ENCODE results near the gene FAM9A.
"Not testable (repeated sequence)": the region's sequence is repeated elsewhere in the genome, so short reads cannot be mapped to it uniquely, and the experiment has no call there.

The FAM9A gene

GRCh38 chrX:8805046-8805445 lies 3.9 kb upstream of the FAM9A start:
- TF ChIP-seq CREB5 (CRISPR knock-in tag; IDR thresholded peaks at IDR 0.05; ENCODE audit: low read depth), result no peak
- no peak for TF ChIP-seq CSDC2 (CRISPR knock-in tag; IDR thresholded peaks at IDR 0.05)
- no peak for TF ChIP-seq ZFP3 (CRISPR knock-in tag; IDR thresholded peaks at IDR 0.05)
- no peak for TF ChIP-seq ISL1 (CRISPR knock-in tag; IDR thresholded peaks at IDR 0.05)
- ATAC-seq, result no peak

GRCh38 chrX:8803326-8803725 lies 2.1 kb upstream of the FAM9A start:
- TF ChIP-seq ZFP3 (CRISPR knock-in tag; IDR thresholded peaks at IDR 0.05) (no peak), CSRNP3 (CRISPR knock-in tag; IDR thresholded peaks at IDR 0.05) (no peak), ARNTL (CRISPR knock-in tag; IDR thresholded peaks at IDR 0.05; ENCODE audit: borderline replicate concordance, low read depth) (no peak), GLIS3 (CRISPR knock-in tag; IDR thresholded peaks at IDR 0.05) (no peak), TOX (CRISPR knock-in tag; IDR thresholded peaks at IDR 0.05; ENCODE audit: borderline replicate concordance) (no peak), ZC3H10 (CRISPR knock-in tag; IDR thresholded peaks at IDR 0.05) (no peak), TSHZ2 (CRISPR knock-in tag; IDR thresholded peaks at IDR 0.05) (no peak), ZNF565 (CRISPR knock-in tag; conservative IDR thresholded peaks at IDR 0.05; ENCODE audit: low read depth) (no peak), PPARA (CRISPR knock-in tag; IDR thresholded peaks at IDR 0.05; ENCODE audit: borderline replicate concordance) (no peak), RARB (CRISPR knock-in tag; IDR thresholded peaks at IDR 0.05) (no peak), PATZ1 (CRISPR knock-in tag; IDR thresholded peaks at IDR 0.05; ENCODE audit: borderline replicate concordance) (no peak), SNAI2 (CRISPR knock-in tag; IDR thresholded peaks at IDR 0.05) (no peak), ZFP30 (CRISPR knock-in tag; IDR thresholded peaks at IDR 0.05) (no peak), CSDC2 (CRISPR knock-in tag; IDR thresholded peaks at IDR 0.05) (no peak), ZNF70 (CRISPR knock-in tag; IDR thresholded peaks at IDR 0.05) (no peak), ISL1 (CRISPR knock-in tag; IDR thresholded peaks at IDR 0.05) (no peak), POU6F1 (CRISPR knock-in tag; IDR thresholded peaks at IDR 0.05; ENCODE audit: borderline replicate concordance, low read depth) (no peak), CREB5 (CRISPR knock-in tag; IDR thresholded peaks at IDR 0.05; ENCODE audit: low read depth) (no peak), BACH2 (CRISPR knock-in tag; IDR thresholded peaks at IDR 0.05; ENCODE audit: borderline replicate concordance) (no peak), ZNF8 (CRISPR knock-in tag; IDR thresholded peaks at IDR 0.05) (no peak)
- ATAC-seq, result no peak

GRCh38 chrX:8800351-8800750 lies 832 bp downstream of the FAM9A start:
- ATAC-seq, result not testable (repeated sequence)

- not testable (repeated sequence) for ATAC-seq
These were observed 1.9 kb downstream of the FAM9A start for GRCh38 chrX:8799281-8799680.

- ATAC-seq, result not testable (repeated sequence)
These were observed 2.5 kb downstream of the FAM9A start for GRCh38 chrX:8798702-8799101.

GRCh38 chrX:8787119-8787518 lies 14.1 kb downstream of the FAM9A start:
- not testable (repeated sequence) for ATAC-seq

All from SK-N-SH treated with all-trans-retinoic acid at 6 μM for 48 hours (cell line).